HEK293 (cell line): ENCODE results near the gene ZNF22.

Experiments
- CTCF ChIP-seq: fragments of 450-650 bp; formaldehyde crosslinking; IDR thresholded peaks from 2 replicates; pipeline ENCODE4 v1.5.1; 2016; ENCODE audit warnings: missing biosample characterization, missing genetic modification characterization
- ZBTB21 ChIP-seq: fragments of 450-650 bp; formaldehyde crosslinking; IDR thresholded peaks from 2 replicates; pipeline ENCODE4 v1.5.1; 2017; ENCODE audit warnings: missing biosample characterization, missing genetic modification characterization
- ZNF239 ChIP-seq: fragments of 450-650 bp; formaldehyde crosslinking; IDR thresholded peaks from 2 replicates; pipeline ENCODE4 v1.5.1; 2016; ENCODE audit warnings: missing biosample characterization, missing genetic modification characterization
- ZNF423 ChIP-seq: fragments of 450-650 bp; formaldehyde crosslinking; IDR thresholded peaks from 2 replicates; pipeline ENCODE4 v1.5.1; 2016; ENCODE audit warnings: missing biosample characterization, missing genetic modification characterization
- TF ChIP-seq, protein P1 (sequence below): fragments of 450-650 bp; formaldehyde crosslinking; IDR thresholded peaks from 2 replicates; pipeline ENCODE4 v1.5.1; 2016; ENCODE audit warnings: missing biosample characterization, missing genetic modification characterization

GRCh38 chr10:44998146-44998631, 2.5 kb upstream of the ZNF22 start:
- TF ChIP-seq ZNF239: no peak
- TF ChIP-seq, protein P1, sequence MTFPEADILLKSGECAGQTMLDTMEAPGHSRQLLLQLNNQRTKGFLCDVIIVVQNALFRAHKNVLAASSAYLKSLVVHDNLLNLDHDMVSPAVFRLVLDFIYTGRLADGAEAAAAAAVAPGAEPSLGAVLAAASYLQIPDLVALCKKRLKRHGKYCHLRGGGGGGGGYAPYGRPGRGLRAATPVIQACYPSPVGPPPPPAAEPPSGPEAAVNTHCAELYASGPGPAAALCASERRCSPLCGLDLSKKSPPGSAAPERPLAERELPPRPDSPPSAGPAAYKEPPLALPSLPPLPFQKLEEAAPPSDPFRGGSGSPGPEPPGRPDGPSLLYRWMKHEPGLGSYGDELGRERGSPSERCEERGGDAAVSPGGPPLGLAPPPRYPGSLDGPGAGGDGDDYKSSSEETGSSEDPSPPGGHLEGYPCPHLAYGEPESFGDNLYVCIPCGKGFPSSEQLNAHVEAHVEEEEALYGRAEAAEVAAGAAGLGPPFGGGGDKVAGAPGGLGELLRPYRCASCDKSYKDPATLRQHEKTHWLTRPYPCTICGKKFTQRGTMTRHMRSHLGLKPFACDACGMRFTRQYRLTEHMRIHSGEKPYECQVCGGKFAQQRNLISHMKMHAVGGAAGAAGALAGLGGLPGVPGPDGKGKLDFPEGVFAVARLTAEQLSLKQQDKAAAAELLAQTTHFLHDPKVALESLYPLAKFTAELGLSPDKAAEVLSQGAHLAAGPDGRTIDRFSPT (tag by site-specific recombination): no peak
- no peak for TF ChIP-seq ZNF423 (tag by site-specific recombination)
- TF ChIP-seq CTCF (tag by site-specific recombination): no peak
- TF ChIP-seq ZBTB21 (tag by site-specific recombination): no peak
